Activated T-cell treated with anti-CD3 and anti-CD28 coated beads, Interleukin-2, amount 50 U/mL, for 72 hours (primary cell): ENCODE results near the gene CTU1. TPM values are rescaled to one million over a fixed set of nuclear protein-coding genes. Genes with fewer than 3 reads are reported as not detected.
A peak's percentile ranks its signal among the peaks of the same experiment; 100 is the strongest.

Experiments used
- ATAC-seq, 2 donors: fragments of 150-1000 bp; cut with Tn5 transposase; replicated peaks in 1 of 2; 2 replicates each; pipeline ENCODE4 v1.10.0; 2021; ENCODE audit warnings: moderate library complexity in 2 of 2, mild to moderate bottlenecking in 1 of 2
- DNase-seq, 2 donors: peaks; one replicate each; pipeline ENCODE4 v3.0.0; 2021 to 2022; ENCODE audit warnings: mixed read lengths in 1 of 2
- H3K27ac Mint-ChIP-seq: one replicate; pipeline ENCODE4 v1.8.0; 2022; ENCODE audit warnings: mild to moderate bottlenecking, moderate library complexity, mixed read lengths
- H3K27me3 Mint-ChIP-seq: one replicate; pipeline ENCODE4 v1.8.0; 2022; ENCODE audit warnings: low read depth, mixed read lengths
- H3K36me3 Mint-ChIP-seq, 2 donors: one replicate each; pipeline ENCODE4 v1.8.0; 2022; ENCODE audit warnings: mixed read lengths in 2 of 2, mild to moderate bottlenecking in 1 of 2; ENCODE audit not compliant: insufficient read depth in 2 of 2
- H3K4me1 Mint-ChIP-seq: one replicate; pipeline ENCODE4 v1.8.0; 2022; ENCODE audit warnings: low read depth, mixed read lengths
- H3K4me3 Mint-ChIP-seq, 2 donors: one replicate each; pipeline ENCODE4 v1.8.0; 2022; ENCODE audit warnings: mild to moderate bottlenecking in 2 of 2, mixed read lengths in 2 of 2, moderate library complexity in 2 of 2
- H3K9me3 Mint-ChIP-seq, 2 donors: one replicate each; pipeline ENCODE4 v1.8.0; 2022; ENCODE audit warnings: mixed read lengths in 2 of 2
- total RNA-seq, 2 donors: library from RNA; stranded (reverse); gene quantifications; one replicate each; pipeline ENCODE4 v1.2.3, GENCODE V29; 2022

Gene CTU1
- total RNA-seq, 2 donors from 2014 or later = 10.7 to 11.9 TPM

DNA sequence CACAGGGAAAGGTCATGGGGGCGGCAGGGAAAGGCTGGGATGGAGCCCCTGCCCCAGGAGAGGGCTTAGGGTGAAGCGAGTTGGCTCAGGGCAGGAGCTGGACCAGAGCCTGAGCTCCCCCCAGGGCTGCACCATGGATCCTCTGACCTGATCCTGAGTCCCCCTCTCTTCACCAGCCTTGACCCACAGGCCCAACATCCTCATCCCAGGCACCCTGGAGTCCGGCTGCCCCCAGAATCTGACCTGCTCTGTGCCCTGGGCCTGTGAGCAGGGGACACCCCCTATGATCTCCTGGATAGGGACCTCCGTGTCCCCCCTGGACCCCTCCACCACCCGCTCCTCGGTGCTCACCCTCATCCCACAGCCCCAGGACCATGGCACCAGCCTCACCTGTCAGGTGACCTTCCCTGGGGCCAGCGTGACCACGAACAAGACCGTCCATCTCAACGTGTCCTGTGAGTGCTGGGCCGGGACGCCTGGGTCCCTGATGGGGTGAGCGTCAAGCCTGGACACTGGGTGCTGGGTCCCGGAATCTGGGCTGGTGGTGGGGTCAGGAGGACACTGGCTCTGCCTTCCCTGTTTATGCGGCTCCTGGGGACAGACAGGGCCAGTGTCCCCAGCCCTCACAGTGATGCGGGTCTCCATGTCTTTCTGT, 17.3 kb upstream of the CTU1 start:
- H3K36me3 Mint-ChIP-seq = no peaks in the 10 kb centered on the region
- H3K4me1 Mint-ChIP-seq = peaks cover 88% of the 10 kb centered on the region
- no peaks in the 10 kb centered on the region for H3K9me3 Mint-ChIP-seq
- ATAC-seq = no peak
- H3K27me3 Mint-ChIP-seq = no peaks in the 10 kb centered on the region
- no peak overlapping the region for H3K4me3 Mint-ChIP-seq
- DNase-seq = no peak
- no peak overlapping the region for H3K27ac Mint-ChIP-seq

DNA sequence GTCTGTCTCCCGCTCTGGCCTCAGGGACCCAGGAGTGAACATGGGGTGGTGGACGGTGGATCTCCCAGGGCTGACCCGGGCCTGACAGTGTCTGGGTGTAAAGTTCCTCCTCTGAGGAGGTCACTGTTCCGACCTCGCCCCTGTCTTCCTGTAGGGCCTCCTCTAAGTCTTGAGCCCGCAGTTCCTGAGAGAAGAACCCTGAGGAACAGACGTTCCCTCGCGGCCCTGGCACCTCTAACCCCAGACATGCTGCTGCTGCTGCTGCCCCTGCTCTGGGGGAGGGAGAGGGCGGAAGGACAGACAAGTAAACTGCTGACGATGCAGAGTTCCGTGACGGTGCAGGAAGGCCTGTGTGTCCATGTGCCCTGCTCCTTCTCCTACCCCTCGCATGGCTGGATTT, 16.5 kb upstream of the CTU1 start, which contains the start of gene SIGLEC9:
TSS of gene SIGLEC9 (plus strand) at position 178 of the 400 bp plus-strand sequence. CDS start at position 247, 69 bp downstream.
- DNase-seq (no peak), ATAC-seq (no peak)
- Mint-ChIP-seq H3K4me1 (peaks cover 86% of the 10 kb centered on the region), H3K27ac (no peak within 1 kb of the TSS), H3K9me3 (no peaks in the 10 kb centered on the region), H3K27me3 (no peaks in the 10 kb centered on the region), H3K36me3 (no peaks in the 10 kb centered on the region), H3K4me3 (peak within 1 kb of the TSS; percentile 62 to 77)

DNA sequence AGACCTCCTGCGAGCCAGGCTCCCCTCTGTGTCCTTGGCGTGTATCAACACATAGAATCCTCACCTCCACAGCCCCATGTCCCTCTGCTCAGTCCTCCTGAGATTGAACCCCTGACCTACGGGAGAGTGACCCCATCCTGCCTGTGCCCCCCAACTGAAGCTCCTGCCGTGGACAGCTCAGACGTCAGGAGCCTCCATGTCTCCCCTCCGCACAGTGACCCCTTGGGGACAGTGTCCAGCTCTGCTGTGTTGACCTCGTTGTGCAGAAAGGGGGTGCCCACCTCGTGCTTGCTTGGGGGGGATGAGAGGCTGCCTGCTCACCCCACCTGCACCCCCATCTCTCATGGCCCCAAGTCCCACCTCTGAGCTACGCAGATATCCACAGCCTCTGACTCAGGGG, 16.0 kb upstream of the CTU1 start:
- DNase-seq = no peak
- H3K9me3 Mint-ChIP-seq = no peaks in the 10 kb centered on the region
- H3K36me3 Mint-ChIP-seq = no peaks in the 10 kb centered on the region
- no peak overlapping the region for H3K27ac Mint-ChIP-seq
- peak overlapping the region; percentile 62 to 77 for H3K4me3 Mint-ChIP-seq
- ATAC-seq = no peak
- H3K27me3 Mint-ChIP-seq = no peaks in the 10 kb centered on the region
- H3K4me1 Mint-ChIP-seq = peaks cover 86% of the 10 kb centered on the region

DNA sequence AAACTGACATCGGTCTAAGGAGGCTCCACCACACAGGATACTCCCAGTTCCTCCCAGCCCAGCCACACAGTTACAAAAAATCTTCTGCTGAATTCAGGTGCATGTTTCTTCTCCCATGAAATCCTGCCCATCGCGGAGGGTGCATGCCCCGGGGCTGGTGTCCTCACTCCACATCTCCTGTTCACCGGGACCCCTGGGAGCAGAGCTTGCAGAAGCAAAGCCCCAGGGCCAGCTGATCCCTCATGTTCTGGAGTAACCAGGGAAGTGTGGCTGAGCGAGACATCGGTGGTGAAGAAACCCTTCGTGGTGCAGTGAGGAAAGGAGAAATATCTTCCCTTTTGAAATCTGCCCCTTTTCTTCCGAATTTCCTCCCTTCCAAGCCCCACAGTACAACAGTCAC, 15.6 kb upstream of the CTU1 start:
- ATAC-seq (peak in 1 of 2 donors; percentile 12), DNase-seq (no peak)
- Mint-ChIP-seq H3K4me1 (peaks cover 86% of the 10 kb centered on the region), H3K27me3 (no peaks in the 10 kb centered on the region), H3K4me3 (peak overlapping the region; percentile 62 to 77), H3K36me3 (no peaks in the 10 kb centered on the region), H3K9me3 (no peaks in the 10 kb centered on the region), H3K27ac (no peak overlapping the region)

DNA sequence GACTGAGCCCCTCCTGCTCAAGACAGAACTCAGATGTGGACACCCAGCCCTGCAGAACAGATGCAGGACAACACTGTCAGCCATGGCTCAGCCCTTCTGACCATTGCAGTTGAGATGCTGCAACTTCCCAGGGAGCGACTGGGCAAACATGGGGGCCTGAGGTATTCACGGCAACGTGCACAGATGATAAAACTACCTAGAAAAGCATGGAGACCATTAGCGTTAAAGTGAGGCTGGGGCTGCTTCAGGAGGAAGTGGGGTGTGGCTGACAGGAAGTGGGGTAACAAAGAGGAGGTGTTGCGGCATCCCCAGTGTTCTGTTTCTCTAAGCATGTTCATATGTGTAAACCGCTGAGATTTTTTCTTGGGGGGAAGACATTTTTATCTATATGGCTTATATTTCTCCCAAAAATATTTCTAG, 15.2 kb upstream of the CTU1 start:
- Mint-ChIP-seq H3K4me1 (peaks cover 83% of the 10 kb centered on the region), H3K36me3 (no peaks in the 10 kb centered on the region), H3K27ac (peak overlapping the region; percentile 5), H3K4me3 (peak overlapping the region; percentile 62 to 77), H3K27me3 (no peaks in the 10 kb centered on the region), H3K9me3 (no peaks in the 10 kb centered on the region)
- DNase-seq (peak; percentile 51 to 68), ATAC-seq (peak; percentile 67 to 81)

DNA sequence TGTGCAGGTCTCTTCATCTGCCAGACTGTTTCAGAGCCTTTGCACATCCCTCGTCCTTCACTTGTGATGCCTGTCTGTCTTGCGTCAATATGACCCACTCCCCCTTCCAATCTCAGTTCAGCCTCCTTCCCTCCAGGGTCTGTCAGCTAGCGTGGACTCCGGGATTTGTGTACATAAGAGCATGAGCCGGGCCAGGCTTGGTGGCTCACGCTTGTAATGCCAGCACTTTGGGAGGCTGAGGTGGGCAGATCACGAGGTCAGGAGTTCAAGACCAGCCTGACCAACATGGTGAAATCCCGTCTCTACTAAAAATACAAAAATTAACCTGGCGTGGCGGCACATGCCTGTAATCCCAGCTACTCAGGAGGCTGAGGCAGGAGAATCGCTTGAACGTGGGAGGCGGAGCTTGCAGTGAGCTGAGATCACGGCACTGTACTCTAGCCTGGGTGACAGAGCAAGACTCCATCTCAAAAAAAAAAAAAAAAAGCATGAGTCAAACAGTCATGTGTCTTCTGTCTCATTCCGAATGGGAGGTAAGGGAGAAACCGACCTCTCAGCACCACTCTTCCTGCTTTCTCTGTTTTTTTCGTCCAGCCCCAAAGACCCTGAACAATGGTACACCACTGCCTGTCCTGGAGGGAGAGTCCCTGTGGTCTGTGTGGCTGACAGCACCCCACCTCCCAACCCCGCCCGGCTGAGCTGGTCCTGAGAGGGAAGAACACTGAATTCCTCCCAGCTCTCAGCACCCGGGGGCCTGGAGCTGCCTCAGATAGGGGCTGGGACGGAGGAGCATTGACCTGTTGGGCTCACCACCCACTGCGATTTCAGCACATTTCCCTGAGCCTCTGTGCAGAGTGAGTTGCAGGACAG, 14.1 kb upstream of the CTU1 start:
- no peaks in the 10 kb centered on the region for H3K27me3 Mint-ChIP-seq
- H3K27ac Mint-ChIP-seq = no peak overlapping the region
- peak in 1 of 2 donors; percentile 26 for DNase-seq
- H3K9me3 Mint-ChIP-seq = no peaks in the 10 kb centered on the region
- H3K4me3 Mint-ChIP-seq = peak overlapping the region; percentile 8 to 77
- H3K36me3 Mint-ChIP-seq = no peaks in the 10 kb centered on the region
- peak; percentile 36 to 51 for ATAC-seq
- H3K4me1 Mint-ChIP-seq = peaks cover 73% of the 10 kb centered on the region

DNA sequence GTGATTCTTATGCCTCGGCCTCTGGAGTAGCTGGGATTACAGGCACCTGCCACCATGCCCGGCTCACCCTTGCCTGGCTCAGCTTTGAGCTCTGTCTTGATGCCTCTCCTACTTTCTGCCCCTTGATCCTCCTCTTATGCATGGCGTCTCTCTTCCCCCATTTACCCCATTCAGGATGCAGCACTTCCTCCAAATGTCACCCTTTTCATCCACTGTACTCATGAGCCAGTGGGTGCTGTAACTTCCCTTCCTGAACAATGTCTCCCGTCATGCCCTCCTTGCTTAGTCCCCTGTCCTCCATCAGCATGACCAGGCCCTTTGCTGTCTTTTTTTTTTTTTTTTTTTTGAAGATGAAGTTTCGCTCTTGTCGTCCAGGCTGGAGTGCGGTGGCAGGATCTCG, 13.0 kb upstream of the CTU1 start:
- Mint-ChIP-seq H3K4me1 (peaks cover 62% of the 10 kb centered on the region), H3K9me3 (no peaks in the 10 kb centered on the region), H3K27ac (no peak overlapping the region), H3K27me3 (no peaks in the 10 kb centered on the region), H3K4me3 (no peak overlapping the region), H3K36me3 (no peaks in the 10 kb centered on the region)
- no peak for DNase-seq
- ATAC-seq = no peak

DNA sequence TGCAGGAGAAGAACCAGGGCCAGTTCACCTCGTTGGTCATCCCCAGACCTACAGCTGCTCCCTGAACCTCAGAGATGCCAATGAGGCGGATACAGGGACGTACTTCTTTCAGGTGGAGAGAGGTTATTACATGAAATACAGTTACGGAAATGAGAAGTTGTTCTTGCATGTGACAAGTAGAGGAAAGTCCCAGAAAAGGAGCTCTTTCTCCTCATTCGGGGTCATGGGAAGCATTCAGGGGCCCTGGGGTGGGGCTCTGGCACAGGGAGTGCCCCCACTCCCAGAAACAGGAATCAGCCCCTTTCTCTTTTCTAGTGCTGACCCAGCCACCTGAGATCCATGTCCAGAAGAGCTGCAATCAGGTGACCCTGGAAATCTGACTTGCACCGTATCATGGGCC, 12.0 kb upstream of the CTU1 start:
- no peak for ATAC-seq
- H3K27ac Mint-ChIP-seq = no peak overlapping the region
- no peaks in the 10 kb centered on the region for H3K36me3 Mint-ChIP-seq
- no peak for DNase-seq
- H3K9me3 Mint-ChIP-seq = no peaks in the 10 kb centered on the region
- peaks cover 58% of the 10 kb centered on the region for H3K4me1 Mint-ChIP-seq
- H3K4me3 Mint-ChIP-seq = no peak overlapping the region
- no peaks in the 10 kb centered on the region for H3K27me3 Mint-ChIP-seq

DNA sequence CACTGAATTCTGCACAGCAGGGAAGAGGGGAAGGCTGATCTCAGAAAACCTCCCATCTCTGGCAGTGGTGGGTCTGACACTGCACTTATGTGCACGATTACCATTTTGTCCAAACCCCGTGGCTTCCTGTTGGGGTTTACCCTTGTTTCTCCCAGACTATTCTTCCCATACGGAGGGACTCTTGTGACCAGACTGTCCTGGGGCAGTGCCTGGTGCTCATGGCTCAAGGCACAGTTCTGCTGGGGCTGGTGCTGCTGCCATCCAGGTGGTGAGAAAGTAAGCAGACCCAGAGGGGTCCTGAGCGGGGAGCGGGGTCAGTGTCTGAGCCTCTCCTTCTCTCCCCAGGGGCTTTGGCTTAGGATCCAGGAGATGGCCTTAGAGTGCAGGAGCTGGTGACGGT, 11.4 kb upstream of the CTU1 start:
- no peak for DNase-seq
- H3K4me1 Mint-ChIP-seq = peaks cover 53% of the 10 kb centered on the region
- no peak overlapping the region for H3K4me3 Mint-ChIP-seq
- H3K27ac Mint-ChIP-seq = no peak overlapping the region
- H3K27me3 Mint-ChIP-seq = no peaks in the 10 kb centered on the region
- no peaks in the 10 kb centered on the region for H3K9me3 Mint-ChIP-seq
- no peak for ATAC-seq
- no peaks in the 10 kb centered on the region for H3K36me3 Mint-ChIP-seq

DNA sequence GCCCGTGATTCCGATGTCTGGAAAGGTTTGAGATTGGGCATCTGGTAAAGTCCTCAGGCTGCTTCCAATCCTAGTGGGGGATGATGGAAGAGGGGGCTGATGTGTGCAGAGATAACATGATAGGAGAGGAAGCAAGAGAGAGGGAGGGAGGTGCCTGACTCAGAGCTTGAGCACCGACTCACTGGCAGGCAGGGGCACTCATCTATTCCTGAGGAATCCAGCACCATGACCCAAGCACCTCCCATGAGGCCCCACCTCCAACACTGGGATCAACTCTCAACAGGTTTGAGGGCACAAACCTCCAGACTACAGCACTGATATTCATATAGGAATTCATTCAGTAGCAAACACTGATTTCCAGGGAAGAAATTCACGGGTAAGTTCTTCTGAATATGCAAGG, 10.9 kb upstream of the CTU1 start:
- H3K4me1 Mint-ChIP-seq = peaks cover 48% of the 10 kb centered on the region
- H3K9me3 Mint-ChIP-seq = no peaks in the 10 kb centered on the region
- no peaks in the 10 kb centered on the region for H3K27me3 Mint-ChIP-seq
- H3K27ac Mint-ChIP-seq = no peak overlapping the region
- H3K36me3 Mint-ChIP-seq = no peaks in the 10 kb centered on the region
- no peak overlapping the region for H3K4me3 Mint-ChIP-seq
- DNase-seq (no peak), ATAC-seq (no peak)

DNA sequence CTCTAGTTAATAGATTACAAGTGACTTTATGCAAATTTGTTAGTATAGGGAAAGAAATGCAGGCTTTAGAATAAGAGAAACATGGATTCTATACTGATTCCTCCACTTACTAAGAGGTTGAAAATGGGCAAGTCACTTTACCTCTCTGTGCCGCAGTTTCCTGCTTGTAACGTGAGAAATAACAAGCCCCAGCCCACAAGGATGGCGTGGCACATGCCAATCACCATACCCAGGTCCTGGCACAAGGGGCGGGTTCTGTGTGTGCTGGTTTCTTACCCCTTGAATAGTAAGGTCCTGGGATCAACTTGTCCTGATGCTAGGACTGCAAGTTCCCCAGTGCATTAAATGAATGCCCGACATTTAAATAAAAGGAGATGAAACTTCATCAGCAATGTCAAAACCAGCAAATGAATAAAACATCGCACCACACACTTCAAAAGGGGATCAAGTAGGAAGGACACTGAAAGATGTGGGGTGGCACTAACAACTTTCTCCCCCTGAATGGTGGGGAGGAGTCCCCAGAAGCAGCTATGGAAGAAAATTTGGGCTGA, 8.6 kb upstream of the CTU1 start:
- peaks cover 25% of the 10 kb centered on the region for H3K4me1 Mint-ChIP-seq
- ATAC-seq (peak; percentile 36 to 42), DNase-seq (peak; percentile 43 to 49)
- H3K9me3 Mint-ChIP-seq = no peaks in the 10 kb centered on the region
- H3K27me3 Mint-ChIP-seq = no peaks in the 10 kb centered on the region
- no peak overlapping the region for H3K27ac Mint-ChIP-seq
- H3K4me3 Mint-ChIP-seq = peak overlapping the region; percentile 19 to 27
- H3K36me3 Mint-ChIP-seq = no peaks in the 10 kb centered on the region

DNA sequence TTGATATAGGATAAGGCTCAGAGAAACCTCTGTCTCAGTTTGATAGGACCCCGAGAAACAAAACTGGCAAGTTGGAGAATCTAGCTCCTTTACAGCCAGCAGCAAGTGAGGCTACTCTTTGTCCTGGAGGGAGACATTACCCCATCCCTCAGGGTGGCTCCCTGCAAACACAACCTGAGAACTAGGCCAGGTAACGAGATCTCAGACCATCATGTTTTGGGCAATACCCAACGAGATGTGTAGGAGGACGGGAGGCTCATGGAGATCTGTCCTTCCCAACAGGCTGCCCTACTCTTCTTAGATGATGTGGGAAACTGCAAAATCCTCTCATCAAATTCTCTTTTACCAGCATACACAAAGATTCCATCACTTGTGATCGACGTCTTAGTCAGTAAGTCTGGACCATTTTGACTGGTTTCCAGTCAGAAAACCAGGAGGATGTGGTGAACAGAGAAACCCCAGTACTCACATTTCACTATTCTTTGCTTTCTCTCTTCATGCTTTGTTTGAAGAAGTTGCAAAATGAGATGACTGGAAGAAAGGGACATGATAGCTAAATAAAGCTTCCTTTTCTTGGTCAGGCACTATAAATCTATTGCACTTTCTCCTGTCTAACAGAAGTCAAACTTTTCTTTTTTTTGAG, 6.0 kb upstream of the CTU1 start:
- ATAC-seq (peak; percentile 92 to 93), DNase-seq (peak; percentile 42 to 46)
- Mint-ChIP-seq H3K9me3 (no peaks in the 10 kb centered on the region), H3K27ac (peak overlapping the region; percentile 48), H3K4me3 (peak overlapping the region; percentile 18 to 52), H3K36me3 (no peaks in the 10 kb centered on the region), H3K4me1 (peaks cover 13% of the 10 kb centered on the region), H3K27me3 (no peaks in the 10 kb centered on the region)

DNA sequence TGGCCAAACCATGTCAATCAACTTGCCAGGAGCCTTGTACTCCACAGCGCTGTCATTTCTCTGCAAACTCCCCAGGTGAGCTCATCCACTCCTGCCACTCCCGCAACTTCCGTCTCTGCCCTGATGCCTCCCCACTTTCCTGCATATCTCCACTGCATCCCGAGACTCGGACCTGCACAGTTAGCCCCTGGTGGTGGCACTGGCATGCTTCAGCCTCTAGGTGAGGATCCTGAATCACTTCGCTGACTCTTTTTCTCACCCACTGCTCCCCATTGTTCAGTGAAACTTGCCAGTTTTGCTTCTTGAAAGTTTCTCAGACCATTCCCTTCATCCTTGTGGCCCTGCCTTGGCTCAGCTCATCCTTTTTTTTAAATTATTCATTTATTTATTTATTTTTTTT, 3.4 kb upstream of the CTU1 start:
- H3K27me3 Mint-ChIP-seq = no peaks in the 10 kb centered on the region
- no peak for ATAC-seq
- H3K36me3 Mint-ChIP-seq = peaks cover 0 to 3% of the 10 kb centered on the region in 2 donors
- DNase-seq = no peak
- peaks cover 28% of the 10 kb centered on the region for H3K4me1 Mint-ChIP-seq
- H3K4me3 Mint-ChIP-seq = no peak overlapping the region
- H3K27ac Mint-ChIP-seq = no peak overlapping the region
- H3K9me3 Mint-ChIP-seq = no peaks in the 10 kb centered on the region
